Measurements from ENCODE around the gene GJA10.

Gene GJA10

GRCh38 chr6:89917801-89918366 lies 23.6 kb downstream of the GJA10 start:
- DNase-seq, result no peak

GRCh38 chr6:89921197-89921596 lies 26.9 kb downstream of the GJA10 start:
- DNase-seq, result no peak

- DNase-seq, result no peak
Measured at GRCh38 chr6:89921691-89922090, 27.4 kb downstream of the GJA10 start.

GRCh38 chr6:89924231-89924630 lies 30.0 kb downstream of the GJA10 start:
- DNase-seq, result no peak

- DNase-seq, result no peak
Measured at GRCh38 chr6:89925826-89926225, 31.6 kb downstream of the GJA10 start.

- no peak for DNase-seq
Measured at GRCh38 chr6:89927264-89927663, 33.0 kb downstream of the GJA10 start.

- DNase-seq, result no peak
Measured at GRCh38 chr6:89927791-89928550, 33.7 kb downstream of the GJA10 start.

GRCh38 chr6:89928604-89929003 lies 34.3 kb downstream of the GJA10 start:
- no peak for DNase-seq

GRCh38 chr6:89930789-89931188 lies 36.5 kb downstream of the GJA10 start:
- no peak for DNase-seq

GRCh38 chr6:89932245-89932802 lies 38.1 kb downstream of the GJA10 start:
- DNase-seq, result no peak

- no peak for DNase-seq
Measured at GRCh38 chr6:89934685-89935366, 40.6 kb downstream of the GJA10 start.

- no peak for DNase-seq
Measured at GRCh38 chr6:89936177-89936576, 41.9 kb downstream of the GJA10 start.

GRCh38 chr6:89938014-89938413 lies 43.7 kb downstream of the GJA10 start:
- DNase-seq, result no peak

- DNase-seq, result no peak
Measured at GRCh38 chr6:89939144-89939543, 44.9 kb downstream of the GJA10 start.

- DNase-seq, result peak; percentile 64
Measured at GRCh38 chr6:89940225-89941027, 46.2 kb downstream of the GJA10 start.

GRCh38 chr6:89941031-89941762 lies 46.9 kb downstream of the GJA10 start:
- DNase-seq, result no peak

- no peak for DNase-seq
Measured at GRCh38 chr6:89941763-89942497, 47.7 kb downstream of the GJA10 start.

GRCh38 chr6:89942601-89943000 lies 48.3 kb downstream of the GJA10 start:
- no peak for DNase-seq

GRCh38 chr6:89944181-89944755 lies 50.0 kb downstream of the GJA10 start:
- no peak for DNase-seq

- no peak for DNase-seq
Measured at GRCh38 chr6:89944826-89945407, 50.6 kb downstream of the GJA10 start.
